ENCODE results near the gene PCYOX1L. TPM values are rescaled to one million over a fixed set of nuclear protein-coding genes. Genes with fewer than 3 reads are reported as not detected.

PCYOX1L gene, protein sequence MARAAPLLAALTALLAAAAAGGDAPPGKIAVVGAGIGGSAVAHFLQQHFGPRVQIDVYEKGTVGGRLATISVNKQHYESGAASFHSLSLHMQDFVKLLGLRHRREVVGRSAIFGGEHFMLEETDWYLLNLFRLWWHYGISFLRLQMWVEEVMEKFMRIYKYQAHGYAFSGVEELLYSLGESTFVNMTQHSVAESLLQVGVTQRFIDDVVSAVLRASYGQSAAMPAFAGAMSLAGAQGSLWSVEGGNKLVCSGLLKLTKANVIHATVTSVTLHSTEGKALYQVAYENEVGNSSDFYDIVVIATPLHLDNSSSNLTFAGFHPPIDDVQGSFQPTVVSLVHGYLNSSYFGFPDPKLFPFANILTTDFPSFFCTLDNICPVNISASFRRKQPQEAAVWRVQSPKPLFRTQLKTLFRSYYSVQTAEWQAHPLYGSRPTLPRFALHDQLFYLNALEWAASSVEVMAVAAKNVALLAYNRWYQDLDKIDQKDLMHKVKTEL
- 10 to 100 TPM; 33.4 TPM for total RNA-seq

GRCh38 chr5:149357370-149358293, at the start of gene PCYOX1L:
Gene PCYOX1L (plus strand): TSS chr5:149358046. CDS start chr5:149358069, 23 bp downstream.

DNA sequence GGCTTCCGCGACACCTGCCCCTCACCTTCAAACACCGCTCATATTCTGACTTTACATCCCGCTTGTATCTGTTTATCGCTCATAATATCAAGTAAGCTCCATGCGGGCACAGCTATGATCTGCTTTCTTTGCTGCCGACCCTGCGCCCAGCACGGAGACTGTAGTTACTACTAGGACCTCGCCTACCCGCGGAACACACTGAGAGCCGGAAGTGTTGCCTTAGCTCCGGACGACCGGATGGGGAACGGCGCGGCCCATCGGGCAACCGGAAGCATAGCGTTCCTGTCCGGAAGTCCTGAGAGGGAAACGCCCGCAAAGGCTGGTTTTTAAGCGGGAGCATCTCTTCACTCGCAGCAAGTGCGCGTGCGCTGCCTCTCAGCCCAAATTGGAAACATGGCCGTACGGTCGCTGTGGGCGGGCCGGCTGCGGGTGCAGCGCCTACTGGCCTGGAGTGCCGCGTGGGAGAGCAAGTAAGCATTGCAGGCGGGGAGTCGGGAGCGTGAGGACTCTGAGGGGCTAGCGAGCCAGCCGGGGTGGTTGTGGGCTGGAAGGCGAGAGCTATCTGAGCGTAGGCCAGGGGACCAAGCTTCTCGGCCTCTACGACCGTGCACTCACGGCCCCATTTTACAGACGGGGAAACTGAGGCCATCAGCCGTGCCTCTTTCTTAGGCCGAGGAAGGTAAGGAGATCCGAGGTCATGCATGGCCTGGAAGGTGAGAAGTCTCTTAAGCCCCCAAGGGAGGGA, 12.5 kb upstream of the PCYOX1L start, which contains the start of gene GRPEL2:
TSS of gene GRPEL2 (plus strand) at position 353 of the 745 bp plus-strand sequence. CDS start at position 394, 41 bp downstream.

DNA sequence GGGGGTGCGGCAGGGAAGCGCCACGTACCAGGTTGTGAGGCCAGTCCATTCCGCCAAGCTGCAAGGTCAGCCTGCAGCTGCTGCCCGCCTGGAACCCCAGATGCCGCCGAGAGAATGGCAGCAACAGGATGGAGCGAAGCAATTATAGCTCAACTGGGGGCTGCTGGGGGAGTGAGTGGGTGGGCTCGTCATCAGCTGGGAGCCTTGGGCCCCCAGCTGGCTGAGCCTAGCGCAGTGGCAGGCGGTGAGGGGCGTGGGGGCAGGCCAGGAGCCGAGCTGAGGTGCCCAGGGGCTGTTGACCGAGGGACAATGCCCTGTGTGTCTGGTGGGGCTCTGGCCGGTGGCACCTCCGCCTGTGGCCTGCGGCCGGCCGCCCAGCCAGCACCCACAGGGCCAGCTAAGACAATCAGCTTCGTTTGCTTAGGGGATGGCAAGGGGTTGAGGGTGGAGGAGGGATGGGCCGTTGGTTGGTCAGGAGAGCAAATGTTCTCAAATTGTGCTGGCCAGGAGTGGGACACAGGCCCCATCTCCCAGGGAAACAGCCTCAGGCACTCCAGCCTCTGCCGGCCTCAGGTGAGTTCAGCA, 21.4 kb downstream of the PCYOX1L start, which contains the start of gene IL17B:
TSS of gene IL17B (minus strand) at position 116 of the 585 bp plus-strand sequence. CDS start at position 49, 67 bp downstream.

Other genes with a start within 250 kb of the PCYOX1L start
- gene ABLIM3, start 216.6 kb upstream of the PCYOX1L start, total RNA-seq, result not detected
- gene AFAP1L1, start 86.2 kb upstream of the PCYOX1L start, total RNA-seq, result under 1 TPM in 1 of 2 experiments, not detected in 1; 0.05 TPM
- 10 to 100 TPM; 34.1 to 38.7 TPM for gene GRPEL2, start 12.5 kb upstream of the PCYOX1L start, total RNA-seq
- gene IL17B, start 21.2 kb downstream of the PCYOX1L start, total RNA-seq, result not detected
- gene CSNK1A1, start 193.4 kb downstream of the PCYOX1L start, total RNA-seq, result 100 to 1,000 TPM; 154 to 156 TPM
- under 1 TPM; 0.28 to 0.51 TPM for gene ARHGEF37, start 223.5 kb downstream of the PCYOX1L start, total RNA-seq

Measured in activated naive CD4-positive, alpha-beta T cell treated with anti-CD3 and anti-CD28 coated beads, Interleukin-2, amount 10 ng/mL, durations not matched to agents 5 hours and 36 hours (primary cell).